H4 (cell line): ENCODE data around the gene FOXD3. TPM values are rescaled to one million over a fixed set of nuclear protein-coding genes. Genes with fewer than 3 reads are reported as not detected.
"Not testable (repeated sequence)": the region's sequence is repeated elsewhere in the genome, so short reads cannot be mapped to it uniquely, and the experiment has no call there.

Experiments used
- DNase-seq: peaks from one replicate; pipeline ENCODE4 v3.0.0-alpha.2; 2015; ENCODE audit warnings: low spot score
- total RNA-seq: library from RNA; depleted of rRNA; stranded (reverse); fragments of >200 nt; shearing (Covaris generic); gene quantifications from 2 replicates; pipeline ENCODE4 v1.2.3, GENCODE V29; 2014

The FOXD3 gene
- total RNA-seq, 1 experiment from 2014 or later = 0.06 TPM

GRCh38 chr1:63321066-63321784 lies 1.1 kb upstream of the FOXD3 start:
- no peak for DNase-seq

DNA sequence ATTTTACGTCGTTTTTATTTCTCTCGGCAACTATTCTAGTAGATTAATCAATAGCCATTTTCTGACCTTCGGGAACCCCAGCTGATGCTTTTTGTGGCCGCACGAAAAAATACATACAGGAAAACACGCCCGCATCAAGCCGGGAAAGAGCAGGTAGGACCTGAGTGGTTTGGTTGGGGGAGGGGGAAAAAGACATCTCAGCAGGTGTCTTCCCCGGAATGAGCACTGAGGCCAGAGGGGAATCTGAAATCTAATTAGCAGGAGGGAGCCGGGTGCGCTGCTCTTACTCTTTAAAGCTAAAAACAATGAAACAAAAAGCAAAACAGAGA lies 618 bp upstream of the FOXD3 start:
- no peak for DNase-seq

GRCh38 chr1:63322944-63323864 lies 837 bp downstream of the FOXD3 start:
- no peak for DNase-seq

DNA sequence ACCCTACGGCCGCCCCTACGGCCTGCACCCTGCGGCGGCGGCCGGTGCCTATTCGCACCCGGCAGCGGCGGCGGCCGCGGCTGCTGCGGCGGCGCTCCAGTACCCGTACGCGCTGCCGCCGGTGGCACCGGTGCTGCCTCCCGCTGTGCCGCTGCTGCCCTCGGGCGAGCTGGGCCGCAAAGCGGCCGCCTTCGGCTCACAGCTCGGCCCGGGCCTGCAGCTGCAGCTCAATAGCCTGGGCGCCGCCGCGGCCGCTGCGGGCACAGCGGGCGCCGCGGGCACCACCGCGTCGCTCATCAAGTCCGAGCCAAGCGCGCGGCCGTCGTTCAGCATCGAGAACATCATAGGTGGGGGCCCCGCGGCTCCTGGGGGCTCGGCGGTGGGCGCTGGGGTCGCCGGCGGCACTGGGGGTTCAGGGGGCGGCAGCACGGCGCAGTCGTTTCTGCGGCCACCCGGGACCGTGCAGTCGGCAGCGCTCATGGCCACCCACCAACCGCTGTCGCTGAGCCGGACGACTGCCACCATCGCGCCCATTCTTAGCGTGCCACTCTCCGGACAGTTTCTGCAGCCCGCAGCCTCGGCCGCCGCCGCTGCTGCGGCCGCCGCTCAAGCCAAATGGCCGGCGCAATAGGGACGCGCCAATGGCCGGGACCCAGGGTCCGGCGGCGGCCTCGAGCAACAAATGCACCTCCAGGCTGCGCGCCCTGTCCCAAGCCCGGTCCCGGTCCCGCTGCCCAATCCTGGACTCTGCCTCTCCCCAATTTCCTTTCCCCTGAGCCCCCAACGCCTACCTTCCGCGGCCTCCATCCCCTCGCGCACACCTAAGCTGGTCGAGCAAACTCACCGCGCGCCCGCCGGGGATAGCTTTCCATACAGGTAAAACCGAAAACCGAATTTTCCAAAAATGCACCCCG lies 1.8 kb downstream of the FOXD3 start:
- no peak for DNase-seq

- DNase-seq = no peak
Measured at GRCh38 chr1:63324779-63325119, 2.4 kb downstream of the FOXD3 start.

DNA sequence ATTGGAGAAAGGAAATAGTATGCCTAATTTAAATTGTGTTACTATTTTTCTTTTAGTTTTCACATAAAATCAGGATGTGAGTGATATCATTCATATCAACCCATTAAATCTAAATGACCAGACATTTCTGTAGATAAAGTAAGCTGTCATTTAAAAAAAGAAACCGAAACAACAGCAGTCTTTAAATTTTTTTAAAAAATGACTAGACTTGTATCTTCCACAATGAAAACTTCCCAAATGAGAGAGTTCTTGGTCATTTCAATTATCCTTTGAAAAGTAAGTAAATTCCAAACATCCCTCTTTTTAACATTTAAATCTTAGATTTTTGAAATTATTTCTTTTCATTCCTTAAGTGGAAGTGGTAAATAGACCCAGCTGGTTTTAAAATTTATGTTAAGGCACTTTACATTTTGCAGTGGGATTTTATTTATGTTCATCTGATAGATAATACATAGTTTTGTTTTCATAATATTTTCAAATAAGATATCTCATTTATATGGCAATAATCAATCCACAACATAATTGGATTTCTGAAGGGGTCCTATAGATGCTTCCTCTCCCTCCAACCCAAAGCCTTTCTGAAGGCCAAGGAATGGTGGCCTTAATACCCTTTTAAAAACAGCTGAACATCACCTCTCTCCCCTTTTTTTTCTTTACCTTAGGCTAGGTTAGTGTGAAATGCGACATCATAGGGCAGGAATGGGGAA lies 3.1 kb downstream of the FOXD3 start:
- no peak for DNase-seq

GRCh38 chr1:63326106-63326472 lies 3.7 kb downstream of the FOXD3 start:
- DNase-seq = no peak

- DNase-seq = no peak
Measured at GRCh38 chr1:63326473-63327380, 4.4 kb downstream of the FOXD3 start.

- peak; percentile 72 for DNase-seq
Measured at GRCh38 chr1:63327417-63328054, 5.2 kb downstream of the FOXD3 start.

- no peak for DNase-seq
Measured at GRCh38 chr1:63328122-63328521, 5.8 kb downstream of the FOXD3 start.

- DNase-seq = no peak
Measured at GRCh38 chr1:63328781-63329180, 6.4 kb downstream of the FOXD3 start.

DNA sequence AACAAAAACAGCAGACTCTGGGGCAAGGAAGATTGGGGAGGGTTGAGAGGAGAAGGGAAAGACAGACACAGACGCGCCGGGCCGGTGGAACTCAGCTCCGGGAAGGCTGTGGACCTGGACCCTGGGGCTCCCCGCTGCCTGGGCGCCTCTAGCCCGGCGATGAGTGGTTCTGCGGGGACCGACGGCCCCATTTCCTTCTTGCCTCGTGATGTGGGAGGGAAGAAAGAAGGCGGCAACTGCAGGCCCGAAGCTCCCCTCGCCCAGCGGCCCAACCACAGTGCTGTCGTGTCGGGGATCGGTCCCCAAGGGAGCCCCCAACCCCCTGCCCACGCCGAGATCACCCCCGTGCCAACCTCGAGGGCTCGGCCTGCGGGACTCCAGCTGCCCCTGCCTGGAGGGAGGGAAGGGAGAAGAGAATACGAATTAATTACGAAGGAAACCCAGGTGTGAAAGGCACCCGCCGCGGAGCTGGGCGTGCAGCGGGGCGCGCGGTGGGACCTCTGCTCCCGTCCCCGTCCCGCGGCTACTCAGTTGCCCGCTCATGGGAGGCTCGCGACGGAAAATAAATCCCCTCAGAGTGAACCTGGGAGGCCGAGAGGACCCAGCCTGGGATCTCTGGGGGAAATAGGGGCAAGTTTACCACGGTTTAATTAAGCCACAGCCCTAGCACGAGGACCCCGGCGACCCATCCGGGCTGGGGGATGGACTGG lies 7.4 kb downstream of the FOXD3 start:
- DNase-seq = no peak

- no peak for DNase-seq
Measured at GRCh38 chr1:63330331-63330916, 8.1 kb downstream of the FOXD3 start.

- no peak for DNase-seq
Measured at GRCh38 chr1:63342402-63342801, 20.0 kb downstream of the FOXD3 start.

- no peak for DNase-seq
Measured at GRCh38 chr1:63343922-63344321, 21.6 kb downstream of the FOXD3 start.

GRCh38 chr1:63350320-63350719 lies 28.0 kb downstream of the FOXD3 start:
- no peak for DNase-seq

- DNase-seq = no peak
Measured at GRCh38 chr1:63352736-63353135, 30.4 kb downstream of the FOXD3 start.

- not testable (repeated sequence) for DNase-seq
Measured at GRCh38 chr1:63356234-63356633, 33.9 kb downstream of the FOXD3 start.

GRCh38 chr1:63359561-63359960 lies 37.2 kb downstream of the FOXD3 start:
- DNase-seq = no peak
